Uterus (tissue), 4 donors: ENCODE results near the gene EMID1. TPM values are rescaled to one million over a fixed set of nuclear protein-coding genes. Genes with fewer than 3 reads are reported as not detected.

Experiments used
- DNase-seq, 2 donors: peaks; one replicate each; pipeline ENCODE4 v3.0.0-alpha.2; 2019 to 2020
- H3K27ac ChIP-seq, 2 donors: fragments of 200-600 bp; sonication (generic); 1 replicate in 1 of 2; 2 replicates in 1 of 2; pipeline ENCODE4 v1.5.1; 2016 to 2018
- H3K27me3 ChIP-seq, 2 donors: fragments of 200-600 bp; sonication (generic); one replicate each; pipeline ENCODE4 v1.5.1; 2018 to 2019; ENCODE audit warnings: control low read depth in 1 of 2
- H3K36me3 ChIP-seq, 2 donors: fragments of 200-600 bp; sonication (generic); one replicate each; pipeline ENCODE4 v1.5.1; 2019; ENCODE audit warnings: control low read depth in 1 of 2
- H3K4me1 ChIP-seq, 2 donors: fragments of 200-600 bp; sonication (generic); one replicate each; pipeline ENCODE4 v1.5.1; 2018 to 2019; ENCODE audit warnings: control low read depth in 1 of 2
- H3K4me3 ChIP-seq, 2 donors: fragments of 200-600 bp; sonication (generic); 1 replicate in 1 of 2; 2 replicates in 1 of 2; pipeline ENCODE4 v1.5.1; 2018 to 2019; ENCODE audit warnings: mild to moderate bottlenecking in 1 of 2
- H3K9me3 ChIP-seq, 2 donors: fragments of 200-600 bp; sonication (generic); one replicate each; pipeline ENCODE4 v1.5.1; 2019; ENCODE audit warnings: control low read depth in 1 of 2
- POLR2A ChIP-seq, 2 donors: fragments of 450-650 bp; IDR thresholded peaks; one replicate each; pipeline ENCODE4 v1.6.1; 2016; ENCODE audit warnings: antibody characterized with exemption in 2 of 2, mild to moderate bottlenecking in 1 of 2, moderate library complexity in 1 of 2
- intact Hi-C: fragments of 100-400 bp; cut with DNase I; formaldehyde crosslinking; loops from one replicate; pipeline ENCODE4 v1.15.1; 2023; ENCODE audit warnings: low total_unique reads
- total RNA-seq, 4 donors: library from RNA; depleted of rRNA in 3 of 4; stranded (reverse); fragments of >200 nt in 3 of 4; gene quantifications; one replicate each; pipeline versions ENCODE4 v1.1.0 to v1.2.4, GENCODE V29; 2014 to 2023
- TF ChIP-seq, protein P1 (sequence below), 4 experiments: fragments of 200-600 bp in 2 of 4; fragments of 450-650 bp in 2 of 4; sonication (generic) in 2 of 4; IDR thresholded peaks; one replicate each; pipeline ENCODE4 v1.5.1; 2016 to 2019; ENCODE audit warnings: antibody characterized with exemption in 4 of 4, mild to moderate bottlenecking in 2 of 4, moderate library complexity in 1 of 4
- donor health status: DM: yes; HTN: yes; CAD: no.

Gene EMID1
- total RNA-seq, 4 donors from 2014 or later, result under 0.01 to 30.0 (median 10.2) TPM

DNA sequence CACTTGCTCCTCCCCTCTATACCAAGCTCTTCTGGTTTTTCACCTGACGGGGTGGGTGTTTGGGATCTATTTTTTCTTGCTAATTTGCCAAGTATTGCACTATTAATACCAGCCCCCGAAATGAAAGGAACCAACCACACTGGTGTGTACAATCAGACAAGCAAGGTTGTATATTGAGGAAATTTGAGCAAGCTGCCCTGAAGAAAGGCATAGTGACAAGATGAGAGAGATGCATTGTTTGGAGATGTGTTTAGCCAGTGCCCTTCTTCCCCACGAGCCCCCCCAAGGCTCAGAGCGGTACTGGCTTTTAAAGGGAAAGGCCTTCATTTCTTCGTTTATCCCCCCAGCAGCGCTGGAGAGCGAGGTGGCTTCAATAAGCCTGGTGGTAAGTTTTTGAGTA is 85.5 kb downstream of the EMID1 start:
- Histone ChIP-seq H3K4me1 (no peaks in the 10 kb centered on the region), H3K4me3 (no peak overlapping the region), H3K9me3 (no peaks in the 10 kb centered on the region), H3K27me3 (no peaks in the 10 kb centered on the region), H3K27ac (no peak overlapping the region), H3K36me3 (no peaks in the 10 kb centered on the region)
- TF ChIP-seq, protein P1, sequence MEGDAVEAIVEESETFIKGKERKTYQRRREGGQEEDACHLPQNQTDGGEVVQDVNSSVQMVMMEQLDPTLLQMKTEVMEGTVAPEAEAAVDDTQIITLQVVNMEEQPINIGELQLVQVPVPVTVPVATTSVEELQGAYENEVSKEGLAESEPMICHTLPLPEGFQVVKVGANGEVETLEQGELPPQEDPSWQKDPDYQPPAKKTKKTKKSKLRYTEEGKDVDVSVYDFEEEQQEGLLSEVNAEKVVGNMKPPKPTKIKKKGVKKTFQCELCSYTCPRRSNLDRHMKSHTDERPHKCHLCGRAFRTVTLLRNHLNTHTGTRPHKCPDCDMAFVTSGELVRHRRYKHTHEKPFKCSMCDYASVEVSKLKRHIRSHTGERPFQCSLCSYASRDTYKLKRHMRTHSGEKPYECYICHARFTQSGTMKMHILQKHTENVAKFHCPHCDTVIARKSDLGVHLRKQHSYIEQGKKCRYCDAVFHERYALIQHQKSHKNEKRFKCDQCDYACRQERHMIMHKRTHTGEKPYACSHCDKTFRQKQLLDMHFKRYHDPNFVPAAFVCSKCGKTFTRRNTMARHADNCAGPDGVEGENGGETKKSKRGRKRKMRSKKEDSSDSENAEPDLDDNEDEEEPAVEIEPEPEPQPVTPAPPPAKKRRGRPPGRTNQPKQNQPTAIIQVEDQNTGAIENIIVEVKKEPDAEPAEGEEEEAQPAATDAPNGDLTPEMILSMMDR (IDR thresholded peaks at IDR 0.05), result no peak
- TF ChIP-seq POLR2A (IDR thresholded peaks at IDR 0.05), result no peak
- intact Hi-C loops, result no loop called here
- no peak for DNase-seq

DNA sequence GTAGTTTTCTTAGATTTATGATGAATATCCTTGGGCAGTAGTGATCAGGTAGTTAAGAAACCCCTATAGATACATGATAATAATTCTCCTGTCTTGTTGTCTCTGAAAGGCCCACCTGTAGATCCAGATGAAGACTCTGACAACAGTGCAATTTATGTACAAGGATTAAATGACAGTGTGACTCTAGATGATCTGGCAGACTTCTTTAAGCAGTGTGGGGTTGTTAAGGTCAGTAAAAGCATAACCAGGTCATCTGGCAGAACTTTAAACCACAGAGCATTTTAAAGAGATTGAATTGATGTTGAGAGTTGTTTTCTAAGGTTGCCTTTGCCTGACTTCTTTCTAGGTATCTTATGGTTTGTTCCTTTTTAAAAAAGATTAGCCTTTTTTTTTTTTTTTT is 86.7 kb downstream of the EMID1 start:
- Histone ChIP-seq H3K4me1 (no peaks in the 10 kb centered on the region), H3K36me3 (no peaks in the 10 kb centered on the region), H3K27me3 (no peaks in the 10 kb centered on the region), H3K4me3 (no peak overlapping the region), H3K9me3 (no peaks in the 10 kb centered on the region), H3K27ac (no peak overlapping the region)
- intact Hi-C loops, result no loop called here
- TF ChIP-seq, protein P1 (IDR thresholded peaks at IDR 0.05), result no peak
- no peak for TF ChIP-seq POLR2A (IDR thresholded peaks at IDR 0.05)
- no peak for DNase-seq

DNA sequence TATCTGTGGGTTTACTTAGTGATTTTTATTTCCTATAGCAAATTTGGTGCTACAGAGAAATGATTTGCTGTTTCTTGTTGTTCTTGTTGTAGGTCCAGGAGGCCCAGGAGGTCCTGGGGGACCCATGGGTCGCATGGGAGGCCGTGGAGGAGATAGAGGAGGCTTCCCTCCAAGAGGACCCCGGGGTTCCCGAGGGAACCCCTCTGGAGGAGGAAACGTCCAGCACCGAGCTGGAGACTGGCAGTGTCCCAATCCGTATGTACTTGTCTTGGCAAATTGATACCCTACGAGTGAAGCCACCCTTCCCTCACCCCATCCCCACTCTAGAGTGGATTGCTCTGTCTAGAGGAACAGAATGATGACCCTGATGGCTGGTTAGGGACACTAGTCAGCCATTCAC is 92.9 kb downstream of the EMID1 start:
- DNase-seq, result no peak
- Histone ChIP-seq H3K4me1 (no peaks in the 10 kb centered on the region), H3K4me3 (no peak overlapping the region), H3K36me3 (no peaks in the 10 kb centered on the region), H3K27me3 (no peaks in the 10 kb centered on the region), H3K9me3 (no peaks in the 10 kb centered on the region), H3K27ac (no peak overlapping the region)
- intact Hi-C loops, result no loop called here
- TF ChIP-seq, protein P1 (IDR thresholded peaks at IDR 0.05), result no peak
- no peak for TF ChIP-seq POLR2A (IDR thresholded peaks at IDR 0.05)

DNA sequence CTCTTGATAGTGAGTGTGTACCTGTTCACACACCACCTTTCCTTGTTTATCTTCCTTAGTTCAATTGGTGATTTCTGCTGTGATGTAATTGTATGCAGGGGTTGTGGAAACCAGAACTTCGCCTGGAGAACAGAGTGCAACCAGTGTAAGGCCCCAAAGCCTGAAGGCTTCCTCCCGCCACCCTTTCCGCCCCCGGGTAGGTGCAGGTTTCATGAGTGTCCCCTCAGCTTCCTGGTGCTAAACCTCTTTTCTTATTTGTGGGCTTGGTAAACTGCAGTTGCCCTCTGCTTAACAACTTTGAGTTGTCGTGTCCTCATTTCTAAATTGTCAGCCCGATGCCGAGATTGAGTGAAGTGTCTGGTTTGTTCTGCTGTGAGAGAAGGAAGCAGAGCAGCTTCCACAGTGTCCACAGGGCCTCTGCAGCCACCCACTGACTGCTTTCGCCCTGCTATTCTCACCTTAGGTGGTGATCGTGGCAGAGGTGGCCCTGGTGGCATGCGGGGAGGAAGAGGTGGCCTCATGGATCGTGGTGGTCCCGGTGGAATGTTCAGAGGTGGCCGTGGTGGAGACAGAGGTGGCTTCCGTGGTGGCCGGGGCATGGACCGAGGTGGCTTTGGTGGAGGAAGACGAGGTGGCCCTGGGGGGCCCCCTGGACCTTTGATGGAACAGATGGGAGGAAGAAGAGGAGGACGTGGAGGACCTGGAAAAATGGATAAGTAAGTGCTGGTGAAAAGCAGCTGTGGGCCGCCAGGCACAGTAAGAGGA is 93.6 kb downstream of the EMID1 start:
- Histone ChIP-seq H3K27ac (no peak overlapping the region), H3K9me3 (no peaks in the 10 kb centered on the region), H3K27me3 (no peaks in the 10 kb centered on the region), H3K36me3 (no peaks in the 10 kb centered on the region), H3K4me1 (no peaks in the 10 kb centered on the region), H3K4me3 (no peak overlapping the region)
- TF ChIP-seq POLR2A (IDR thresholded peaks at IDR 0.05), result no peak
- TF ChIP-seq, protein P1 (IDR thresholded peaks at IDR 0.05), result no peak
- DNase-seq, result no peak
- intact Hi-C loops, result no loop called here

DNA sequence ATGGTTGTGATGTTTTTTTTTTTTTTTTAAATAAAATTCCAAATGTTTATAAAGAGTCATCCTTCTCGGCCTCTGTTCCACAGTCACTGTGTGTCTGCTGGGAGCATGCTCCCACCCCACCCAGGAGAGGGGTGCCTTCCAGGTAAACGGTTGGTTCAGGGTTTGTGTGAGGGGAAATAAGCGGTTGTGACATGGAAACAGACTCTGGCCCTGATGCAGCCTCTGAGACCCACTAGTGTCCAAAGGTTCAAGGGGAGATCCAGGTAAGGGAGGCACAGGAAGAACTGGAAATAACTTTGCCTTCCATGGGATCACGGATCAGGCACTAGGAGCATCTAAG is 94.7 kb downstream of the EMID1 start:
- no peaks in the 10 kb centered on the region for H3K4me1 ChIP-seq
- DNase-seq, result no peak
- intact Hi-C loops, result no loop called here
- H3K9me3 ChIP-seq, result no peaks in the 10 kb centered on the region
- no peak for TF ChIP-seq POLR2A (IDR thresholded peaks at IDR 0.05)
- TF ChIP-seq, protein P1 (IDR thresholded peaks at IDR 0.05), result no peak
- no peak overlapping the region for H3K4me3 ChIP-seq
- no peak overlapping the region for H3K27ac ChIP-seq
- no peaks in the 10 kb centered on the region for H3K27me3 ChIP-seq
- no peaks in the 10 kb centered on the region for H3K36me3 ChIP-seq
